A549 (cell line): ENCODE data around the gene GGT7.

ENCODE experiments used
- BHLHE40 ChIP-seq: IDR thresholded peaks from 2 replicates; pipeline ENCODE4 v1.6.1; 2012; ENCODE audit warnings: low read depth, low read length, inconsistent platforms
- CEBPB ChIP-seq, 2 experiments: fragments of >200 bp in 1 of 2; sonication (Bioruptor Twin) in 1 of 2; formaldehyde crosslinking in 1 of 2; IDR thresholded peaks; 2 replicates each; pipeline ENCODE4 v1.6.1; 2012 to 2016
- CTCF ChIP-seq: fragments of >200 bp; sonication (Bioruptor Twin); formaldehyde crosslinking; IDR thresholded peaks from 3 replicates; pipeline ENCODE4 v1.5.1; 2016
- EP300 ChIP-seq, 2 experiments: fragments of >200 bp; sonication (Bioruptor Twin); formaldehyde crosslinking; IDR thresholded peaks; 2 replicates in 1 of 2; 3 replicates in 1 of 2; pipeline ENCODE4 v1.6.1; 2016 to 2017
- JUNB ChIP-seq: fragments of >200 bp; sonication (Bioruptor Twin); formaldehyde crosslinking; IDR thresholded peaks from 2 replicates; pipeline ENCODE4 v1.6.1; 2016
- KDM5A ChIP-seq: fragments of 200-600 bp; sonication (generic); IDR thresholded peaks from 2 replicates; pipeline ENCODE4 v1.6.1; 2016; ENCODE audit warnings: antibody characterized with exemption, mild to moderate bottlenecking
- MYC ChIP-seq: IDR thresholded peaks from 2 replicates; pipeline ENCODE4 v1.6.1; 2012; ENCODE audit warnings: mild to moderate bottlenecking, inconsistent platforms, low read length, improper control_type of control experiment, borderline replicate concordance
- POLR2A ChIP-seq: IDR thresholded peaks from 2 replicates; pipeline ENCODE4 v1.6.1; 2012; ENCODE audit warnings: mild to moderate bottlenecking, low read length
- RAD21 ChIP-seq, 2 experiments: fragments of >200 bp in 1 of 2; sonication (Bioruptor Twin) in 1 of 2; formaldehyde crosslinking in 1 of 2; IDR thresholded peaks in 1 of 2; conservative IDR thresholded peaks in 1 of 2; 2 replicates in 1 of 2; 3 replicates in 1 of 2; pipeline ENCODE4 v1.6.1; 2012 to 2018; ENCODE audit warnings: inconsistent platforms in 1 of 2
- REST ChIP-seq: fragments of 200-600 bp; sonication (generic); IDR thresholded peaks from 2 replicates; pipeline ENCODE4 v1.6.1; 2016; ENCODE audit warnings: antibody characterized with exemption, mild to moderate bottlenecking, moderate library complexity
- ZFP36 ChIP-seq: fragments of 450-650 bp; IDR thresholded peaks from 2 replicates; pipeline ENCODE4 v1.6.1; 2014; ENCODE audit warnings: borderline replicate concordance; ENCODE audit not compliant: partially characterized antibody

- no peak for TF ChIP-seq MYC
- TF ChIP-seq RAD21 (conservative IDR thresholded peaks at IDR 0.05 in 1 of 2, IDR thresholded peaks at IDR 0.05 in 1 of 2) = peak in 1 of 2 experiments; percentile 30; a peak in 1 of 5 replicates
- no peak for TF ChIP-seq CEBPB (IDR thresholded peaks at IDR 0.05)
- no peak for TF ChIP-seq JUNB
- no peak for TF ChIP-seq CTCF
- peak; percentile 64 for TF ChIP-seq POLR2A
- TF ChIP-seq EP300 (IDR thresholded peaks at IDR 0.05) = no peak
- TF ChIP-seq REST = no peak
- TF ChIP-seq KDM5A = no peak
- TF ChIP-seq BHLHE40 = no peak
- no peak for TF ChIP-seq ZFP36
These were observed 4.0 kb upstream of the GGT7 start, which contains the start of gene ACSS2 for GRCh38 chr20:34876406-34877282.
